C4-2B (cell line): ENCODE data around the gene PEPD.

Source experiments
- H3K27ac ChIP-seq: fragments of 450-650 bp; 2 replicates; pipeline ENCODE4 v1.5.1; 2017
- ZFX ChIP-seq: fragments of 450-650 bp; IDR thresholded peaks from 2 replicates; pipeline ENCODE4 v1.6.1; 2017
- TF ChIP-seq, protein P1 (sequence below): fragments of 450-650 bp; conservative IDR thresholded peaks from 2 replicates; pipeline ENCODE4 v1.5.1; 2017; ENCODE audit warnings: mild to moderate bottlenecking

Gene PEPD

GRCh38 chr19:33388725-33389420 is 132.7 kb downstream of the PEPD start:
- no peak overlapping the region for H3K27ac ChIP-seq
- TF ChIP-seq, protein P1, sequence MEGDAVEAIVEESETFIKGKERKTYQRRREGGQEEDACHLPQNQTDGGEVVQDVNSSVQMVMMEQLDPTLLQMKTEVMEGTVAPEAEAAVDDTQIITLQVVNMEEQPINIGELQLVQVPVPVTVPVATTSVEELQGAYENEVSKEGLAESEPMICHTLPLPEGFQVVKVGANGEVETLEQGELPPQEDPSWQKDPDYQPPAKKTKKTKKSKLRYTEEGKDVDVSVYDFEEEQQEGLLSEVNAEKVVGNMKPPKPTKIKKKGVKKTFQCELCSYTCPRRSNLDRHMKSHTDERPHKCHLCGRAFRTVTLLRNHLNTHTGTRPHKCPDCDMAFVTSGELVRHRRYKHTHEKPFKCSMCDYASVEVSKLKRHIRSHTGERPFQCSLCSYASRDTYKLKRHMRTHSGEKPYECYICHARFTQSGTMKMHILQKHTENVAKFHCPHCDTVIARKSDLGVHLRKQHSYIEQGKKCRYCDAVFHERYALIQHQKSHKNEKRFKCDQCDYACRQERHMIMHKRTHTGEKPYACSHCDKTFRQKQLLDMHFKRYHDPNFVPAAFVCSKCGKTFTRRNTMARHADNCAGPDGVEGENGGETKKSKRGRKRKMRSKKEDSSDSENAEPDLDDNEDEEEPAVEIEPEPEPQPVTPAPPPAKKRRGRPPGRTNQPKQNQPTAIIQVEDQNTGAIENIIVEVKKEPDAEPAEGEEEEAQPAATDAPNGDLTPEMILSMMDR, result no peak
- no peak for TF ChIP-seq ZFX

- no peak for TF ChIP-seq ZFX
- TF ChIP-seq, protein P1, result no peak
- no peak overlapping the region for H3K27ac ChIP-seq
These were observed 133.3 kb downstream of the PEPD start for GRCh38 chr19:33388231-33388724.

DNA sequence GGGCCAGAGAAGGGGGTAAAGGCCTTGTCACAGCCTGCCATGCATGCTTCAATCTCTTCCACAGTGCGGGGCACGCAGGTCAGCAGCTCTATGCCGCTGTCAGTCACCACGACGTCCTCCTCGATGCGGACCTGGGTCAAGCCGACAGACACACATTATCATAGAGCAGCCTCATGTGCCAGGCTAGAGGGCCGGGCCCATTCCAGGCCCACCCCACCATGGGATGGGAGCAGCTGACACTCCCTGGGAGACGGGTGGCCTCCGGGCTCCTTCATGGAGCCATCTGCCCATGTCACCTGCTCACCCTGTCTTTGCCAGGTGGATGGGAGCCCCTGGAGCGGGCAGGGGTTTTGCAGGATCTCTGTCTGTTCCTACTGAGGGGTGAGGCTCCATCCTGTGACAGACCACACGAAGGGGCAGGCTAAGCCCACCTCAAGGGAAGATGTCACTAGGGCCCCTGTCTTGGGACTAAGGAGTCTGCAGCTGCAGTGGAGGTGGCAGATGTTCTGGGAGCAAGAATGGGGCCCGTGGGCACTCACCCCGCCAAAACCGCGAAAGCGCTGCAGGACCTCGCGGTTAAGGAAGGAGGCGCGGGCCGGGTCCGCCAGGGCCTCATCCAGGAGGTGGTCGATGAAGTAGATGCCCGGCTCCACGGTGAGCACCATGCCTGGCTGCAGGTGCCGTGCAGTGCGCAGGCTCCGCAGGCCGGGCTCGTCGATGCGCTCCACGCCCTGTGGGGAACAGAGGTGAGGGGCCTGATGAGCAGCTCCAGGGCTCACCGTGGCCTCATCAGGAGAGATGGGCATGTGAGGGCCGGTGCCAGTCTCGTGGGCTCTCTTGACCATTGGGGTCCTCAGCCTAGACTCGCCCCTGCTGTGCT is 134.0 kb downstream of the PEPD start:
- H3K27ac ChIP-seq, result no peak overlapping the region
- TF ChIP-seq, protein P1, result no peak

DNA sequence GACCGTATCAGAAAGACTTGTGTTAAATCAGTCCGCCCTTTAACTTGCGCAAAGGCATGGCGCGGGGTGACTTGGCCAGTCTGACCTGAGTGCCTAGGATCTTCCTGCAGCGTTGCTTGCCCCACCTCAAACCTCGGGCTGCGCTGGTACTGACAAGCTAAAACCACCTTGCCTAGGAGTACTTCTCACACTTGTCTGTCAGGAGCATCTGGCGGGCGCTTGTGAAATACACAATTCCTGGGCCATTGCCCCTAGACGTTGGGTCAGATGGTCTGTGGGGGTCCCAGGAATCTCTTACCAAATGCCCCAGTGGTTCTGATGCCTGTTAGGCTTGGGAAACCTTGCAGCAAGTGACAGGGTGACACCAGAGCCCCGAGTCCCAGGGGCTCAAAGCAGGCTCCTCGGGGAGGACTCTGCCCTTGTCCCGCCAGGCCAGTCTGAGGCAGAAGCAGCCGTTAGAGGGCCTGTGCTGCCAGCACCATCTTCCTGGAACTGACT is 135.2 kb downstream of the PEPD start:
- no peak for TF ChIP-seq ZFX
- TF ChIP-seq, protein P1, result no peak
- no peak overlapping the region for H3K27ac ChIP-seq

- TF ChIP-seq, protein P1, result no peak
- TF ChIP-seq ZFX, result no peak
- H3K27ac ChIP-seq, result no peak overlapping the region
These were observed 135.6 kb downstream of the PEPD start for GRCh38 chr19:33385956-33386355.

DNA sequence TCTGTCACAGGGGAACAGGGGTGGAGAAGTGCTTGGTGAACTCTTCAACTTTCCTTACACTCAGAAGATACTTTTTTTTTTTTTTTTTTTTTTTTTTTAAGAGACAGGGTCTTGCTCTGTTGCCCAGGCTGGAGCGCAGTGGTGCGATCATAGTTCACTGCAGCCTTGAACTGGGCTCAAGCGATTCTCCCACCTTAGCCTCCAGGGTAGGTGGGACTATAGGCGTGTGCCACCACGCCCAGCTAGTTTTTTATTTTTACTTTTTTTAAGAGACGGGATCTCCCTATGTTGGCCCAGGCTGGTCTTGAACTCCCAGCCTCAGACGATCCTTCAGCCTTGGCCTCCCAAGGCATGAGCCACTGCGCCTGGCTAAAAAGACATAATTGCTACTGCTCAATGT is 136.6 kb downstream of the PEPD start:
- no peak overlapping the region for H3K27ac ChIP-seq
- TF ChIP-seq, protein P1, result no peak
- no peak for TF ChIP-seq ZFX

DNA sequence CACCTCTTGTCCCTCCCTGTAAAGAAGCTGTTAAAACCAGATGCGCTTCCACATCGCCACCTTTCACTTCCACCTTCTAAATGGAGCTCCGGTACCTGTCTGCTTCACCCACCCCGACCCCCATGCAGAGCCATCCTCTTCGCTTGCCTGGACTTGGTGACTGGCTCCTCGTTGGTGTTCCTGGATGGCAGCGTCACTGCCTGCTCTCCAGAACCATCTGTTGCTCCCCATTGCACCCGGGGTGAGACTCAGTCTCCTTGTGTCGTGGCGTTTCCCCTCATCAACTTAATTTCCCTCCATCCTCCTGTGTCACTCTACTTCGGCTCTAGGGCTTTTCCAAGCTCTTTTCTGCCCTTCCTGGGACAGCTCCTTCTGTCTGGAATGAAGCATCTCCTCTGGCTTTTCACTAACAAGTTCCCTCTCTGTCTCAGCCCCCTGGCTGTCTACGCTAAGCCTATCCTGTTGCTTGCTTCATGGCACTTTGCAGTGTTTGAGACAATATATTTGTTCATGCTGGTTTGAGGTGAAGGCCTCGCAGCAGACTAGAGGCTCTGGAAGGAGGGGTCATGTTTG is 137.8 kb downstream of the PEPD start:
- no peak overlapping the region for H3K27ac ChIP-seq
- no peak for TF ChIP-seq ZFX
- TF ChIP-seq, protein P1, result no peak
